HCT116 (cell line): ENCODE results near the gene VWA5B1. TPM values are rescaled to one million over a fixed set of nuclear protein-coding genes. Genes with fewer than 3 reads are reported as not detected.

Experiments
- ATAC-seq: fragments of 200-7000 bp; cut with Tn5 transposase; 2 replicates; pipeline ENCODE4 v1.9.1; 2020; ENCODE audit warnings: mild to moderate bottlenecking, moderate library complexity
- BruUV-seq: library from RNA; stranded (reverse); fragments of 400-500 nt; replicated peaks from 2 replicates; lab custom pipeline; 2021; lab: Mats Ljungman, UMichigan
- CTCF ChIA-PET: fragments of 300-600 bp; sonication (Branson Sonifier 250); formaldehyde crosslinking; loops from one replicate; lab custom pipeline; 2021; ENCODE audit warnings: antibody characterized with exemption; lab: Charles Lee
- POLR2A ChIA-PET: fragments of 300-600, 350-600 bp; sonication (Branson Sonifier 250); formaldehyde crosslinking; loops from one replicate; lab custom pipeline; 2021; ENCODE audit warnings: antibody characterized with exemption; lab: Charles Lee
- RAD21 ChIA-PET, 2 experiments: fragments of 300-600 bp; sonication (Branson Sonifier 250); formaldehyde crosslinking; loops; one replicate each; lab custom pipeline; 2023; ENCODE audit warnings: low total read pairs in 2 of 2; ENCODE audit not compliant: uncharacterized antibody in 2 of 2, unreplicated experiment in 2 of 2, low non-redundant PET in 1 of 2; lab: Charles Lee
- DNase-seq: peaks from one replicate; pipeline ENCODE4 v3.0.0-alpha.2; 2010; ENCODE audit warnings: low read depth, low spot score
- H2AFZ ChIP-seq: fragments of 200-600 bp; shearing (Covaris generic), sonication (generic); 2 replicates; pipeline ENCODE4 v1.6.1; 2017; ENCODE audit warnings: low read depth, mixed run types, mixed read lengths, antibody characterized with exemption, low read length; ENCODE audit not compliant: poor library complexity, severe bottlenecking
- H3K27ac ChIP-seq: 2 replicates; pipeline ENCODE4 v1.5.1; 2012; ENCODE audit warnings: low read depth, low read length
- H3K27me3 ChIP-seq: fragments of 200-600 bp; sonication (generic); 2 replicates; pipeline ENCODE4 v1.6.1; 2016; ENCODE audit warnings: mixed run types, low read length, mixed read lengths; ENCODE audit not compliant: insufficient read depth
- H3K36me3 ChIP-seq, 2 experiments: fragments of 200-500 bp in 1 of 2; fragments of 200-600 bp in 1 of 2; sonication (Bioruptor generic) in 1 of 2; sonication (generic) in 1 of 2; 2 replicates each; pipeline versions ENCODE4 v1.5.1 to v1.6.1; 2014 to 2016; ENCODE audit warnings: low read length in 2 of 2, inconsistent platforms in 1 of 2, mixed read lengths in 1 of 2, mixed run types in 1 of 2; ENCODE audit not compliant: insufficient read depth in 2 of 2, control insufficient read depth in 1 of 2
- H3K4me1 ChIP-seq, 2 experiments: fragments of 200-600 bp in 1 of 2; sonication (generic) in 1 of 2; 2 replicates each; pipeline versions ENCODE4 v1.5.1 to v1.6.1; 2012 to 2017; ENCODE audit warnings: low read length in 2 of 2, inconsistent platforms in 1 of 2, mild to moderate bottlenecking in 1 of 2, mixed read lengths in 1 of 2, mixed run types in 1 of 2, moderate library complexity in 1 of 2; ENCODE audit not compliant: insufficient read depth in 2 of 2, control insufficient read depth in 1 of 2
- H3K4me2 ChIP-seq: fragments of 200-600 bp; sonication (generic); 2 replicates; pipeline ENCODE4 v1.6.1; 2017; ENCODE audit warnings: mixed run types, low read length, mixed read lengths
- H3K4me3 ChIP-seq, 2 experiments: fragments of 200-600 bp in 1 of 2; sonication (generic) in 1 of 2; replicated peaks in 1 of 2; 2 replicates each; pipeline ENCODE4 v1.5.1; 2011 to 2016; ENCODE audit warnings: low read length in 2 of 2, control low read depth in 1 of 2, low read depth in 1 of 2, mild to moderate bottlenecking in 1 of 2, mixed read lengths in 1 of 2, mixed run types in 1 of 2
- H3K79me2 ChIP-seq: fragments of 200-600 bp; sonication (generic); 2 replicates; pipeline ENCODE4 v1.6.1; 2017; ENCODE audit warnings: mild to moderate bottlenecking, mixed run types, low read length, moderate library complexity, mixed read lengths; ENCODE audit not compliant: insufficient read depth
- H3K9ac ChIP-seq: fragments of 200-600 bp; sonication (generic); 2 replicates; pipeline ENCODE4 v1.6.1; 2016; ENCODE audit warnings: low read length, mixed read lengths
- H3K9me2 ChIP-seq: fragments of 200-600 bp; sonication (generic), shearing (Covaris generic); 2 replicates; pipeline ENCODE4 v1.6.1; 2017; ENCODE audit warnings: mixed run types, mild to moderate bottlenecking, moderate library complexity; ENCODE audit not compliant: insufficient read depth
- H3K9me3 ChIP-seq, 2 experiments: fragments of 200-500 bp in 1 of 2; fragments of 200-600 bp in 1 of 2; sonication (Bioruptor generic) in 1 of 2; sonication (generic) in 1 of 2; 2 replicates each; pipeline ENCODE4 v1.6.1; 2014 to 2017; ENCODE audit warnings: low read length in 2 of 2, mixed read lengths in 2 of 2, inconsistent platforms in 1 of 2, low read depth in 1 of 2, mild to moderate bottlenecking in 1 of 2, mixed run types in 1 of 2, moderate library complexity in 1 of 2; ENCODE audit not compliant: control insufficient read depth in 1 of 2, insufficient read depth in 1 of 2
- H4K20me1 ChIP-seq: fragments of 200-600 bp; sonication (generic), shearing (Covaris generic); 2 replicates; pipeline ENCODE4 v1.6.1; 2017; ENCODE audit warnings: mixed run types, mild to moderate bottlenecking, moderate library complexity; ENCODE audit not compliant: insufficient read depth
- CBX3 ChIP-seq: IDR thresholded peaks from 2 replicates; pipeline ENCODE4 v1.6.1; 2012; ENCODE audit warnings: low read depth
- CEBPB ChIP-seq: IDR thresholded peaks from 2 replicates; pipeline ENCODE4 v1.6.1; 2012; ENCODE audit warnings: low read depth
- EZH2 ChIP-seq: fragments of 200-600 bp; sonication (generic); IDR thresholded peaks from 2 replicates; pipeline ENCODE4 v1.6.1; 2017; ENCODE audit warnings: antibody characterized with exemption, mixed run types
- FOSL1 ChIP-seq: IDR thresholded peaks from 2 replicates; pipeline ENCODE4 v1.6.1; 2012; ENCODE audit warnings: low read depth
- JUND ChIP-seq: IDR thresholded peaks from 2 replicates; pipeline ENCODE4 v1.6.1; 2012
- POLR2A ChIP-seq: IDR thresholded peaks from 2 replicates; pipeline ENCODE4 v1.7.0; 2011; ENCODE audit warnings: borderline replicate concordance; ENCODE audit not compliant: insufficient read depth, insufficient read length; ENCODE audit errors: extremely low read depth
- POLR2AphosphoS5 ChIP-seq: IDR thresholded peaks from 2 replicates; pipeline ENCODE4 v1.6.1; 2011; ENCODE audit warnings: mild to moderate bottlenecking, low read depth, low read length, moderate library complexity
- RAD21 ChIP-seq: IDR thresholded peaks from 2 replicates; pipeline ENCODE4 v1.6.1; 2012; ENCODE audit warnings: low read depth, mild to moderate bottlenecking
- REST ChIP-seq: IDR thresholded peaks from 2 replicates; pipeline ENCODE4 v1.6.1; 2012; ENCODE audit warnings: low read depth
- SIN3A ChIP-seq: IDR thresholded peaks from 2 replicates; pipeline ENCODE4 v1.6.1; 2012; ENCODE audit warnings: low read depth
- TCF7L2 ChIP-seq: IDR thresholded peaks from 2 replicates; pipeline ENCODE4 v1.7.0; 2011; ENCODE audit warnings: borderline replicate concordance, inconsistent platforms; ENCODE audit not compliant: insufficient read depth, insufficient read length; ENCODE audit errors: extremely low read depth
- YY1 ChIP-seq: IDR thresholded peaks from 2 replicates; pipeline ENCODE4 v1.6.1; 2011; ENCODE audit warnings: low read length, low read depth, moderate library complexity, mild to moderate bottlenecking; ENCODE audit not compliant: insufficient replicate concordance; ENCODE audit errors: extremely low read depth
- ZFX ChIP-seq: fragments of 450-650 bp; IDR thresholded peaks from 2 replicates; pipeline ENCODE4 v1.6.1; 2017
- intact Hi-C: fragments of 100-400 bp; cut with micrococcal nuclease; formaldehyde crosslinking; loops from 2 replicates; pipeline ENCODE4 v1.10.0; 2022
- total RNA-seq: library from RNA; stranded (reverse); gene quantifications from one replicate; pipeline ENCODE4 v1.2.1, GENCODE V29; 2021; ENCODE audit not compliant: unreplicated experiment
- TF ChIP-seq, protein P1 (sequence below): IDR thresholded peaks from 2 replicates; pipeline ENCODE4 v1.6.1; 2012
- TF ChIP-seq, protein P2 (sequence below), 3 experiments: fragments of 200-600 bp in 1 of 3; sonication (generic) in 1 of 3; IDR thresholded peaks in 2 of 3; conservative IDR thresholded peaks in 1 of 3; 2 replicates each; pipeline ENCODE4 v1.5.1; 2012 to 2017; ENCODE audit warnings: low read depth in 2 of 3, low read length in 2 of 3, antibody characterized with exemption in 1 of 3, borderline replicate concordance in 1 of 3, control low read depth in 1 of 3, mild to moderate bottlenecking in 1 of 3, mixed read lengths in 1 of 3, mixed run types in 1 of 3, moderate library complexity in 1 of 3; ENCODE audit not compliant: insufficient read depth in 1 of 3
- TF ChIP-seq, protein P3 (sequence below): IDR thresholded peaks from 2 replicates; pipeline ENCODE4 v1.6.1; 2012
- TF ChIP-seq, protein P4 (sequence below): IDR thresholded peaks from 2 replicates; pipeline ENCODE4 v1.6.1; 2011; ENCODE audit warnings: mild to moderate bottlenecking, low read length, moderate library complexity; ENCODE audit not compliant: insufficient replicate concordance; ENCODE audit errors: extremely low read depth

The VWA5B1 gene
- total RNA-seq, 1 experiment from 2014 or later, result not detected

GRCh38 chr1:20266141-20266540 lies 24.5 kb upstream of the VWA5B1 start:
- no peak overlapping the region for H3K27ac ChIP-seq
- peak overlapping the region; percentile 30; the same call in 1 of the 2 replicates for H3K4me2 ChIP-seq
- H3K36me3 ChIP-seq, result no peaks in the 10 kb centered on the region
- DNase-seq (no peak), ATAC-seq (no peak)
- peak overlapping the region; percentile 35 for H2AFZ ChIP-seq
- CTCF ChIA-PET, result no interaction called here
- RAD21 ChIA-PET, result no interaction called here
- TF ChIP-seq, protein P1, sequence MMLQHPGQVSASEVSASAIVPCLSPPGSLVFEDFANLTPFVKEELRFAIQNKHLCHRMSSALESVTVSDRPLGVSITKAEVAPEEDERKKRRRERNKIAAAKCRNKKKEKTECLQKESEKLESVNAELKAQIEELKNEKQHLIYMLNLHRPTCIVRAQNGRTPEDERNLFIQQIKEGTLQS, result no peak
- TF ChIP-seq FOSL1 (no peak), CBX3 (no peak), SIN3A (no peak), RAD21 (no peak), YY1 (no peak), ZFX (no peak), CEBPB (no peak), POLR2AphosphoS5 (no peak), TCF7L2 (no peak), JUND (no peak), EZH2 (no peak), REST (no peak), POLR2A (no peak)
- TF ChIP-seq, protein P2, sequence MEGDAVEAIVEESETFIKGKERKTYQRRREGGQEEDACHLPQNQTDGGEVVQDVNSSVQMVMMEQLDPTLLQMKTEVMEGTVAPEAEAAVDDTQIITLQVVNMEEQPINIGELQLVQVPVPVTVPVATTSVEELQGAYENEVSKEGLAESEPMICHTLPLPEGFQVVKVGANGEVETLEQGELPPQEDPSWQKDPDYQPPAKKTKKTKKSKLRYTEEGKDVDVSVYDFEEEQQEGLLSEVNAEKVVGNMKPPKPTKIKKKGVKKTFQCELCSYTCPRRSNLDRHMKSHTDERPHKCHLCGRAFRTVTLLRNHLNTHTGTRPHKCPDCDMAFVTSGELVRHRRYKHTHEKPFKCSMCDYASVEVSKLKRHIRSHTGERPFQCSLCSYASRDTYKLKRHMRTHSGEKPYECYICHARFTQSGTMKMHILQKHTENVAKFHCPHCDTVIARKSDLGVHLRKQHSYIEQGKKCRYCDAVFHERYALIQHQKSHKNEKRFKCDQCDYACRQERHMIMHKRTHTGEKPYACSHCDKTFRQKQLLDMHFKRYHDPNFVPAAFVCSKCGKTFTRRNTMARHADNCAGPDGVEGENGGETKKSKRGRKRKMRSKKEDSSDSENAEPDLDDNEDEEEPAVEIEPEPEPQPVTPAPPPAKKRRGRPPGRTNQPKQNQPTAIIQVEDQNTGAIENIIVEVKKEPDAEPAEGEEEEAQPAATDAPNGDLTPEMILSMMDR (IDR thresholded peaks at IDR 0.05 in 2 of 3, conservative IDR thresholded peaks at IDR 0.05 in 1 of 3; ENCODE audit: borderline replicate concordance in 1 of 3, insufficient read depth in 1 of 3, low read depth in 2 of 3, low read length in 2 of 3), result no peak
- TF ChIP-seq, protein P3, sequence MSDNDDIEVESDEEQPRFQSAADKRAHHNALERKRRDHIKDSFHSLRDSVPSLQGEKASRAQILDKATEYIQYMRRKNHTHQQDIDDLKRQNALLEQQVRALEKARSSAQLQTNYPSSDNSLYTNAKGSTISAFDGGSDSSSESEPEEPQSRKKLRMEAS, result no peak
- TF ChIP-seq, protein P4, sequence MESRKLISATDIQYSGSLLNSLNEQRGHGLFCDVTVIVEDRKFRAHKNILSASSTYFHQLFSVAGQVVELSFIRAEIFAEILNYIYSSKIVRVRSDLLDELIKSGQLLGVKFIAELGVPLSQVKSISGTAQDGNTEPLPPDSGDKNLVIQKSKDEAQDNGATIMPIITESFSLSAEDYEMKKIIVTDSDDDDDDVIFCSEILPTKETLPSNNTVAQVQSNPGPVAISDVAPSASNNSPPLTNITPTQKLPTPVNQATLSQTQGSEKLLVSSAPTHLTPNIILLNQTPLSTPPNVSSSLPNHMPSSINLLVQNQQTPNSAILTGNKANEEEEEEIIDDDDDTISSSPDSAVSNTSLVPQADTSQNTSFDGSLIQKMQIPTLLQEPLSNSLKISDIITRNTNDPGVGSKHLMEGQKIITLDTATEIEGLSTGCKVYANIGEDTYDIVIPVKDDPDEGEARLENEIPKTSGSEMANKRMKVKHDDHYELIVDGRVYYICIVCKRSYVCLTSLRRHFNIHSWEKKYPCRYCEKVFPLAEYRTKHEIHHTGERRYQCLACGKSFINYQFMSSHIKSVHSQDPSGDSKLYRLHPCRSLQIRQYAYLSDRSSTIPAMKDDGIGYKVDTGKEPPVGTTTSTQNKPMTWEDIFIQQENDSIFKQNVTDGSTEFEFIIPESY, result no peak
- BruUV-seq, result no TSS peak
- POLR2A ChIA-PET, result no interaction called here
- peaks cover 0 to 4% of the 10 kb centered on the region in 2 experiments; a peak in 1 of 4 replicates for H3K9me3 ChIP-seq
- no peaks in the 10 kb centered on the region for H4K20me1 ChIP-seq
- H3K4me3 ChIP-seq, result no peak overlapping the region
- H3K4me1 ChIP-seq, result peaks cover 0 to 14% of the 10 kb centered on the region in 2 experiments; a peak in 2 of 4 replicates
- H3K9ac ChIP-seq, result no peak overlapping the region
- intact Hi-C loops, result no loop called here
- no peaks in the 10 kb centered on the region for H3K9me2 ChIP-seq
- H3K79me2 ChIP-seq, result no peaks in the 10 kb centered on the region
- H3K27me3 ChIP-seq, result no peaks in the 10 kb centered on the region
